Endothelial cell of umbilical vein (primary cell): ENCODE measurements around the gene CTXN2. TPM values are rescaled to one million over a fixed set of nuclear protein-coding genes. Genes with fewer than 3 reads are reported as not detected.
A peak's percentile ranks its signal among the peaks of the same experiment; 100 is the strongest.

Experiments used
- BruUV-seq: library from RNA; stranded (reverse); fragments of 400-500 nt; replicated peaks from 2 replicates; lab custom pipeline; 2021; lab: Mats Ljungman, UMichigan
- CTCF ChIA-PET: fragments of 300-600, 350-600 bp; sonication (Branson Sonifier 250); formaldehyde crosslinking; loops from one replicate; lab custom pipeline; 2021; ENCODE audit warnings: antibody characterized with exemption, inconsistent platforms; lab: Charles Lee
- POLR2A ChIA-PET: fragments of 300-600, 350-600 bp; sonication (Branson Sonifier 250); formaldehyde crosslinking; loops from one replicate; lab custom pipeline; 2021; ENCODE audit warnings: antibody characterized with exemption, inconsistent platforms; lab: Charles Lee
- DNase-seq: peaks from one replicate; pipeline ENCODE4 v3.0.0-alpha.2; 2011; ENCODE audit warnings: low read depth, low spot score
- FAIRE-seq: peaks from 2 replicates; lab custom pipeline; 2011; peaks lifted over from hg19 to GRCh38; lab: Jason Lieb, UNC
- H2AFZ ChIP-seq: 2 replicates; pipeline ENCODE4 v1.6.0; 2012; ENCODE audit warnings: low read depth, low read length, control low read depth, inconsistent platforms
- H3K27ac ChIP-seq: 2 replicates; pipeline ENCODE4 v1.5.1; 2011; ENCODE audit warnings: low read depth, mild to moderate bottlenecking, control low read depth, low read length, moderate library complexity; ENCODE audit not compliant: insufficient read depth
- H3K27me3 ChIP-seq, 2 experiments: 2 replicates each; pipeline versions ENCODE4 v1.6.0 to v1.6.1; 2011; ENCODE audit warnings: low read length in 2 of 2, mixed read lengths in 1 of 2; ENCODE audit not compliant: control insufficient read depth in 2 of 2, insufficient read depth in 2 of 2
- H3K36me3 ChIP-seq, 2 experiments: 2 replicates in 1 of 2; 3 replicates in 1 of 2; pipeline ENCODE4 v1.5.1; 2011; ENCODE audit warnings: low read length in 2 of 2, mild to moderate bottlenecking in 1 of 2, moderate library complexity in 1 of 2; ENCODE audit not compliant: control insufficient read depth in 2 of 2, insufficient read depth in 2 of 2; ENCODE audit errors: extremely low read depth in 1 of 2
- H3K4me1 ChIP-seq: 3 replicates; pipeline ENCODE4 v1.5.1; 2011; ENCODE audit warnings: mild to moderate bottlenecking, low read length; ENCODE audit not compliant: control insufficient read depth, insufficient read depth; ENCODE audit errors: extremely low read depth
- H3K4me2 ChIP-seq: 2 replicates; pipeline ENCODE4 v1.6.1; 2011; ENCODE audit warnings: low read length, control low read depth, mixed read lengths; ENCODE audit not compliant: insufficient read depth
- H3K4me3 ChIP-seq, 3 experiments: fragments of 200-600 bp in 1 of 3; sonication (generic), shearing (Covaris generic) in 1 of 3; replicated peaks in 1 of 3; 2 replicates each; pipeline ENCODE4 v1.5.1; 2011 to 2016; ENCODE audit warnings: control low read depth in 3 of 3, low read length in 3 of 3, mild to moderate bottlenecking in 2 of 3, inconsistent platforms in 1 of 3, low read depth in 1 of 3, moderate library complexity in 1 of 3; ENCODE audit not compliant: insufficient read depth in 1 of 3
- H3K79me2 ChIP-seq: 2 replicates; pipeline ENCODE4 v1.6.0; 2012; ENCODE audit warnings: low read length, inconsistent platforms; ENCODE audit not compliant: control insufficient read depth, insufficient read depth
- H3K9ac ChIP-seq: replicated peaks from 2 replicates; pipeline ENCODE3; 2011; ENCODE audit warnings: low read length, control low read depth; ENCODE audit not compliant: insufficient read depth; ENCODE audit errors: extremely low read depth
- H3K9me1 ChIP-seq: replicated peaks from 3 replicates; pipeline ENCODE4 v1.6.0; 2011; ENCODE audit warnings: mild to moderate bottlenecking, low read length; ENCODE audit not compliant: control insufficient read depth, insufficient read depth; ENCODE audit errors: extremely low read depth
- H3K9me3 ChIP-seq: replicated peaks from 2 replicates; pipeline ENCODE4 v1.5.1; 2012; ENCODE audit warnings: low read length, inconsistent platforms; ENCODE audit not compliant: control insufficient read depth, insufficient read depth
- H4K20me1 ChIP-seq: replicated peaks from 2 replicates; pipeline ENCODE3; 2011; ENCODE audit warnings: mild to moderate bottlenecking, low read length; ENCODE audit not compliant: control insufficient read depth, insufficient read depth; ENCODE audit errors: extremely low read depth
- CTCF ChIP-seq, 2 donors: IDR thresholded peaks; 1 replicate in 1 of 2; 2 replicates in 1 of 2; pipeline ENCODE4 v1.5.1; 2011; ENCODE audit warnings: low read length in 2 of 2, mild to moderate bottlenecking in 2 of 2, moderate library complexity in 2 of 2, control low read depth in 1 of 2, inconsistent platforms in 1 of 2, low read depth in 1 of 2; ENCODE audit not compliant: insufficient read depth in 1 of 2; ENCODE audit errors: extremely low read depth in 1 of 2
- EZH2 ChIP-seq: IDR thresholded peaks from 2 replicates; pipeline ENCODE4 v1.6.1; 2012; ENCODE audit warnings: borderline replicate concordance, low read depth, mild to moderate bottlenecking, moderate library complexity, low read length, inconsistent platforms; ENCODE audit not compliant: severe bottlenecking
- FOS ChIP-seq: IDR thresholded peaks from 2 replicates; pipeline ENCODE4 v1.6.1; 2011; ENCODE audit warnings: mild to moderate bottlenecking, low read length, moderate library complexity, borderline replicate concordance; ENCODE audit not compliant: insufficient read depth
- GATA2 ChIP-seq: IDR thresholded peaks from 2 replicates; pipeline ENCODE4 v1.7.0; 2011; ENCODE audit warnings: low read depth, mild to moderate bottlenecking, moderate library complexity, mixed read lengths, low read length; ENCODE audit not compliant: insufficient read length, insufficient read depth
- JUN ChIP-seq: IDR thresholded peaks from 2 replicates; pipeline ENCODE4 v1.6.1; 2011; ENCODE audit warnings: borderline replicate concordance, low read depth; ENCODE audit not compliant: insufficient read length, insufficient read depth
- MAX ChIP-seq: IDR thresholded peaks from 2 replicates; pipeline ENCODE4 v1.6.1; 2011; ENCODE audit not compliant: insufficient read depth, insufficient read length
- MYC ChIP-seq: IDR thresholded peaks from one replicate; pipeline ENCODE4 v1.6.1; 2011; ENCODE audit warnings: mild to moderate bottlenecking, low read depth, low read length
- POLR2A ChIP-seq: IDR thresholded peaks from 2 replicates; pipeline ENCODE4 v1.6.1; 2012; ENCODE audit warnings: low read depth, mild to moderate bottlenecking, control low read depth, low read length
- POLR2AphosphoS5 ChIP-seq: IDR thresholded peaks from 2 replicates; pipeline ENCODE4 v1.6.1; 2012; ENCODE audit warnings: low read depth, mild to moderate bottlenecking, control low read depth, low read length, moderate library complexity; ENCODE audit not compliant: insufficient read depth
- dilution Hi-C: fragments of 300-500 bp; cut with MboI; formaldehyde crosslinking; loops from one replicate; pipeline ENCODE4 v1.15.0; 2019; ENCODE audit warnings: low sequenced_read_pairs; ENCODE audit not compliant: extremely low pct_ligation_motif_present
- intact Hi-C: fragments of 100-400 bp; cut with micrococcal nuclease; formaldehyde crosslinking; loops from one replicate; pipeline ENCODE4 v1.10.0; 2022
- polyA plus RNA-seq, 4 experiments: library from polyadenylated mRNA; depleted of rRNA in 3 of 4; stranded (reverse) in 3 of 4; unstranded in 1 of 4; fragments of >200 nt; gene quantifications; 2 replicates each; pipeline versions ENCODE4 v1.2.1 to v1.2.3, GENCODE V29; 2011 to 2012; ENCODE audit warnings: missing spikeins in 1 of 4
- total RNA-seq: library from RNA; stranded (reverse); gene quantifications from 2 replicates; pipeline ENCODE4 v1.2.3, GENCODE V29; 2021

Gene CTXN2
- total and polyA plus RNA-seq, 2 donors (not counting 3 experiments of a cell fraction or from before 2014, with no cell fraction given): 0.01 TPM; not detected in 1

GRCh38 chr15:48143856-48144255 is 47.6 kb upstream of the CTXN2 start:
- no peak overlapping the region for H2AFZ ChIP-seq
- no peak for DNase-seq
- no peaks in the 10 kb centered on the region for H4K20me1 ChIP-seq
- H3K9me3 ChIP-seq: no peaks in the 10 kb centered on the region
- H3K9ac ChIP-seq: no peak overlapping the region
- dilution Hi-C loops: no loop called here
- BruUV-seq: no TSS peak
- H3K4me2 ChIP-seq: no peak overlapping the region
- TF ChIP-seq EZH2 (no peak), POLR2A (no peak), JUN (no peak), MAX (no peak), GATA2 (no peak)
- H3K4me3 ChIP-seq: no peak overlapping the region
- no peaks in the 10 kb centered on the region for H3K9me1 ChIP-seq
- FAIRE-seq: no peak
- H3K36me3 ChIP-seq: peaks cover 0 to 10% of the 10 kb centered on the region in 2 experiments
- H3K79me2 ChIP-seq: no peaks in the 10 kb centered on the region
- H3K27ac ChIP-seq: no peak overlapping the region
- CTCF ChIA-PET: no interaction called here
- no peaks in the 10 kb centered on the region for H3K27me3 ChIP-seq
- intact Hi-C loops: loop anchor here (5.0 kb wide), 1 partner anchor 33 kb away; the partner anchor contains the start of gene MYEF2
- POLR2A ChIA-PET: no interaction called here
- peaks cover 21% of the 10 kb centered on the region for H3K4me1 ChIP-seq

- no peak overlapping the region for H3K4me3 ChIP-seq
- H3K4me1 ChIP-seq: peaks cover 28% of the 10 kb centered on the region
- DNase-seq: no peak
- dilution Hi-C loops: no loop called here
- no peak overlapping the region for H3K9ac ChIP-seq
- BruUV-seq: no TSS peak
- no peaks in the 10 kb centered on the region for H3K79me2 ChIP-seq
- H3K27me3 ChIP-seq: no peaks in the 10 kb centered on the region
- H3K9me3 ChIP-seq: no peaks in the 10 kb centered on the region
- H3K36me3 ChIP-seq: peaks cover 0 to 12% of the 10 kb centered on the region in 2 experiments
- FAIRE-seq: peak; percentile 8
- ChIA-PET CTCF (interaction anchor here (1.0 to 1.2 kb wide), 2 partner anchors 17 to 33 kb away, joined by 3 to 4 read pairs; no protein-coding TSS in a partner anchor), POLR2A (no interaction called here)
- no peaks in the 10 kb centered on the region for H4K20me1 ChIP-seq
- peak overlapping the region; percentile 31 for H3K4me2 ChIP-seq
- no peaks in the 10 kb centered on the region for H3K9me1 ChIP-seq
- no peak for TF ChIP-seq POLR2A
- TF ChIP-seq GATA2: no peak
- no peak for TF ChIP-seq MAX
- TF ChIP-seq MYC: no peak
- TF ChIP-seq EZH2: no peak
- no peak for TF ChIP-seq POLR2AphosphoS5
- TF ChIP-seq FOS: no peak
- TF ChIP-seq CTCF (IDR thresholded peaks at IDR 0.05; ENCODE audit: extremely low read depth in 1 of 2, insufficient read depth in 1 of 2, low read depth in 1 of 2, low read length in 2 of 2): no peak
- no peak for TF ChIP-seq JUN
- intact Hi-C loops: loop anchor here (5.0 kb wide), 1 partner anchor 32 kb away; the partner anchor contains the start of gene MYEF2
- H2AFZ ChIP-seq: no peak overlapping the region
- peak overlapping the region; percentile 18 for H3K27ac ChIP-seq
Measured at GRCh38 chr15:48144889-48145288, 46.6 kb upstream of the CTXN2 start.
